SKM-1 treated with dmso at 0.1 percent for 144 hours (cell line): ENCODE results near the gene MRFAP1.

Experiments
- DNase-seq: peaks from one replicate; lab custom pipeline; 2025; ENCODE audit not compliant: unreplicated experiment; lab: John Stamatoyannopoulos, UW

Gene MRFAP1

DNA sequence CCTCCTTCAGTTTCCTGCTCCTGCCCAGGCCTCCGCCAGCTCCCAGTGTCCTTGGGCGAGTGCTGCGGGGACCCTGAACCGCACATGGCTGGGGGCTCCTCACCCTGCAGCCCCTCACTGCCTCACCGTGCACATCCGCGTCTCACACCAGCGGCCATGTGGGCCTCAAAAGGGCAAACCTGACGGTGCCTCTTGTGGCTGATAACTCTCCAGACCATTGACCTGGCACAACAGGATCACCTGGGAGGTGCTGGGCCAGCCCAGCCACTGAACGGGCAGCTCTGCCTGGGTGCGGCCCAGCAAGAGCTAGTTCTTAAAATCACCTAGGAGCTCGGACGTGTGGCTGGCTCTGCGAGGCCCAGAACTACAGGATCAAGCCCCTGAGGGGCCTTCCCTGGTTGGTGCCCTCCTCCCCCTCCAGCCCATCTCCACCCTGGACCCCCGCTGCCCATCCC is 49.0 kb downstream of the MRFAP1 start:
- no peak for DNase-seq
